Upper lobe of left lung (tissue), 6 donors: ENCODE results near the gene KIF1C. TPM values are rescaled to one million over a fixed set of nuclear protein-coding genes. Genes with fewer than 3 reads are reported as not detected.
A peak's percentile ranks its signal among the peaks of the same experiment; 100 is the strongest.

Experiments used
- ATAC-seq, 2 donors: fragments of 200-7000 bp; cut with Tn5 transposase; one replicate each; pipeline ENCODE4 v1.9.1; 2022; ENCODE audit warnings: mild to moderate bottlenecking in 2 of 2, moderate library complexity in 2 of 2; ENCODE audit not compliant: low FRiP score in 2 of 2
- DNase-seq, 2 donors: peaks; one replicate each; pipeline ENCODE4 v3.0.0-alpha.2; 2019 to 2020
- H3K27ac ChIP-seq, 4 donors: fragments of 200-600 bp; sonication (generic); one replicate each; pipeline ENCODE4 v1.5.1; 2016 to 2019
- H3K27me3 ChIP-seq, 4 donors: fragments of 200-600 bp; sonication (generic); one replicate each; pipeline ENCODE4 v1.5.1; 2017 to 2019
- H3K36me3 ChIP-seq, 4 donors: fragments of 200-600 bp; sonication (generic); one replicate each; pipeline ENCODE4 v1.5.1; 2016 to 2019
- H3K4me1 ChIP-seq, 4 donors: fragments of 200-600 bp; sonication (generic); one replicate each; pipeline ENCODE4 v1.5.1; 2018 to 2019
- H3K4me3 ChIP-seq, 4 donors: fragments of 200-600 bp; sonication (generic); one replicate each; pipeline ENCODE4 v1.5.1; 2017 to 2019; ENCODE audit warnings: mild to moderate bottlenecking in 2 of 4, moderate library complexity in 1 of 4
- H3K9me3 ChIP-seq, 4 donors: fragments of 200-600 bp; sonication (generic); one replicate each; pipeline ENCODE4 v1.5.1; 2018 to 2019
- EP300 ChIP-seq, 4 donors: sonication (generic); formaldehyde crosslinking; IDR thresholded peaks; one replicate each; pipeline ENCODE4 v1.5.1; 2017; ENCODE audit warnings: antibody characterized with exemption in 4 of 4, control low read depth in 2 of 4
- POLR2A ChIP-seq, 4 donors: fragments of 450-650 bp; IDR thresholded peaks; one replicate each; pipeline ENCODE4 v1.5.1; 2016 to 2017; ENCODE audit warnings: antibody characterized with exemption in 4 of 4, mild to moderate bottlenecking in 2 of 4
- POLR2AphosphoS5 ChIP-seq, 2 donors: sonication (generic); formaldehyde crosslinking; IDR thresholded peaks; one replicate each; pipeline ENCODE4 v1.5.1; 2017; ENCODE audit warnings: antibody characterized with exemption in 2 of 2
- WGBS, 2 donors: methylation state at CpG; one replicate each; pipeline ENCODE4 v1.1.5; 2017 to 2018; 5-methylcytosine and 5-hydroxymethylcytosine counted together
- total RNA-seq, 6 donors: library from RNA; depleted of rRNA in 4 of 6; stranded (reverse); fragments of >200 nt in 4 of 6; gene quantifications; one replicate each; pipeline versions ENCODE4 v1.1.0 to v1.2.1, GENCODE V29; 2016 to 2021
- TF ChIP-seq, protein P1 (sequence below), 6 experiments: fragments of 450-650 bp in 4 of 6; fragments of 200-600 bp in 2 of 6; sonication (generic) in 2 of 6; IDR thresholded peaks; one replicate each; pipeline ENCODE4 v1.5.1; 2016 to 2019; ENCODE audit warnings: antibody characterized with exemption in 6 of 6
- donor health status: DM: no; HTN: no; CAD: no; lungs with moderate emphysema.
- donor health status: DM: no; HTN: yes; CAD: no; lungs with severe emphysema.

The KIF1C gene
- total RNA-seq, 6 donors from 2014 or later: 130 to 270 (median 206) TPM

DNA sequence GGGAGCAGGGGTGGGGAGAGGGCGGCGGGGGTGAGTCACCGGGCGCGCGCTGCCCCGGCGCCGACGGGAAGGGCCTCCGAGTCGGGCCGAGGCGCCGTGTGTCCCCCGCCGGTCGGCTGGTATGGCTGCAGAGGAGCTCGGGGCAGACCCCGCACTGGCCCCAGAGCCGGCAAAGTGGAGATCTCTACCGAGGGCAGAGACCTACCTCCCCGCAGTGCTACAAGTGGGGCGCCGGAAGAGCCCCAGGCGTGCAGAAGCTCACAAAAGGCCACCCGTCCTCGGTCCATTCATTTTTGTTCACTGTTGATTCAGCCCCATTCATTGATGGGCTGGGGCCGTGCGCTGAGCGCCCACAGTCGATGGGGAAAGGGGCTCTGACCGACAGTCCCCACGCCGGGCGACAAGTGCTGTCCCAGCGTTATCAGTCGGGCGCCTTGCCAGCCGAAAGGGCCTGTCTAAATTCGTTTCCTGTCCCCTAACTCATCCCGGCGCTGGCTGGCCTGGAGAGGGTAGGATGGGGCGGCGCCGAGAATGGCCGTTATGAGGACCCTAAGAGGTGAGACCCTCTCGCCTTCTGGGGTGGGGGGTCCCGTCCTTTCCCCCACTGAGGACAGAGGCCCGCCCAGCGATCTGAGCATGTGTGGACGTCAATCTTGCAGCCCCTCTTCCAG is 47.5 kb upstream of the KIF1C start:
- DNase-seq: peak; percentile 59 to 93
- ATAC-seq: peak; percentile 19 to 58
- Histone ChIP-seq H3K9me3 (no peaks in the 10 kb centered on the region), H3K36me3 (peaks cover 0 to 13% (median 10%) of the 10 kb centered on the region in 4 donors), H3K27me3 (no peaks in the 10 kb centered on the region), H3K4me1 (peaks cover 27 to 39% (median 34%) of the 10 kb centered on the region in 4 donors), H3K4me3 (peak overlapping the region; percentile 49 to 100 (median 96)), H3K27ac (peak overlapping the region; percentile 97 to 100 (median 98))
- 3 to 17% methylated on average over 7 to 38 of the region's 52 CpGs for WGBS, 2 donors
- TF ChIP-seq, protein P1, sequence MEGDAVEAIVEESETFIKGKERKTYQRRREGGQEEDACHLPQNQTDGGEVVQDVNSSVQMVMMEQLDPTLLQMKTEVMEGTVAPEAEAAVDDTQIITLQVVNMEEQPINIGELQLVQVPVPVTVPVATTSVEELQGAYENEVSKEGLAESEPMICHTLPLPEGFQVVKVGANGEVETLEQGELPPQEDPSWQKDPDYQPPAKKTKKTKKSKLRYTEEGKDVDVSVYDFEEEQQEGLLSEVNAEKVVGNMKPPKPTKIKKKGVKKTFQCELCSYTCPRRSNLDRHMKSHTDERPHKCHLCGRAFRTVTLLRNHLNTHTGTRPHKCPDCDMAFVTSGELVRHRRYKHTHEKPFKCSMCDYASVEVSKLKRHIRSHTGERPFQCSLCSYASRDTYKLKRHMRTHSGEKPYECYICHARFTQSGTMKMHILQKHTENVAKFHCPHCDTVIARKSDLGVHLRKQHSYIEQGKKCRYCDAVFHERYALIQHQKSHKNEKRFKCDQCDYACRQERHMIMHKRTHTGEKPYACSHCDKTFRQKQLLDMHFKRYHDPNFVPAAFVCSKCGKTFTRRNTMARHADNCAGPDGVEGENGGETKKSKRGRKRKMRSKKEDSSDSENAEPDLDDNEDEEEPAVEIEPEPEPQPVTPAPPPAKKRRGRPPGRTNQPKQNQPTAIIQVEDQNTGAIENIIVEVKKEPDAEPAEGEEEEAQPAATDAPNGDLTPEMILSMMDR (IDR thresholded peaks at IDR 0.05): no peak
- TF ChIP-seq POLR2AphosphoS5 (IDR thresholded peaks at IDR 0.05) (no peak), EP300 (IDR thresholded peaks at IDR 0.05) (no peak), POLR2A (IDR thresholded peaks at IDR 0.05) (no peak)

DNA sequence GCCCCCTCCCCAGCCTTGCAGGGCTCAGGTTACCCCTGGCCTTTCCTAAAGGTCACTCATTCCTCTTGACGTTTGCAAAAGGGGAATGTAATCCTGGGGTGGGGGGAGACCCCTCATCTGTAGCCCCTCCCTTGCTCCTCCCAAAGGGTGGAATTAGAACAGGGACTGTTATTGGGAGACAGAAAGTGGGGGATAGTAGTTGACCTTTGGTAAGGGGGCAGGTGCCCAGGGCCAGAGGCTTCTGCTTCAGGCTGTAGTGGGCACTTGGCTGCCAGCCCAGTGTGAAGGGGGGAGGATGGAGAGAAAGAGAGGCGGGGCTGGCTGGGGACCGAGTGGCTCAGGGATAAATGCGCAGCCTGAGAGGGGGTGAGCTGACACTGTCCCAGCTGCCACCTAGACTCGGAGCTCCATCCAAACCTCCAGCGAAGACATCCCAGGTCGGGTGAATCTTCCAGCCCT is 47.0 kb upstream of the KIF1C start, which contains the start of gene ENO3:
TSS of gene ENO3 (plus strand) at position 374 of the 459 bp plus-strand sequence. CDS start 711 bp downstream, outside the sequence.
- H3K4me1 ChIP-seq: peaks cover 22 to 34% (median 28%) of the 10 kb centered on the region in 4 donors
- no peaks in the 10 kb centered on the region for H3K27me3 ChIP-seq
- H3K9me3 ChIP-seq: no peaks in the 10 kb centered on the region
- H3K36me3 ChIP-seq: peaks cover 0 to 8% (median 5%) of the 10 kb centered on the region in 4 donors
- peak within 1 kb of the TSS; percentile 97 to 100 (median 98) for H3K27ac ChIP-seq
- WGBS, 2 donors: 32 to 37% methylated on average over 7 of the region's 7 CpGs
- peak within 1 kb of the TSS; percentile 49 to 100 (median 96) for H3K4me3 ChIP-seq
- ATAC-seq (no peak), DNase-seq (no peak)
- TF ChIP-seq, protein P1 (IDR thresholded peaks at IDR 0.05): no peak
- TF ChIP-seq POLR2A (IDR thresholded peaks at IDR 0.05) (no peak), POLR2AphosphoS5 (IDR thresholded peaks at IDR 0.05) (no peak), EP300 (IDR thresholded peaks at IDR 0.05) (no peak)

DNA sequence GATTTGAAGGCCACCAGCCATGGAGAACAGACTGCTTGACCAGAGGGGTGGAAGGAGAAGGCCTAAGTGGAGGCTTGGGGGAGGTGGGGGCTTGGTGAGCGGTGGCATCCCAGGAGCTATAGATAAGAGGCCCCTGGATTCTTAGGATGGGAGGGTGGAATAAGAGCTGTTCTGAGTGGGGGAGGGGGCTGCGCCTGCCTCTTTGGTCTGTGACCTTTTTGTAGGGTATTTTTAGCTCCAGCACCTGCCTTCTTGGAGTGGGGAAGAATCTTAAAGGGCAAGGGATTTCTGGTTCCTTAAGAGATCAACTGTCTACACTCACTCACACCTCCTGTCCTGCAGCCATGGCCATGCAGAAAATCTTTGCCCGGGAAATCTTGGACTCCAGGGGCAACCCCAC is 46.3 kb upstream of the KIF1C start:
- Histone ChIP-seq H3K27ac (peak overlapping the region in 1 of 4 donors; percentile 99), H3K9me3 (no peaks in the 10 kb centered on the region), H3K4me3 (no peak overlapping the region), H3K27me3 (no peaks in the 10 kb centered on the region), H3K4me1 (peaks cover 15 to 27% (median 21%) of the 10 kb centered on the region in 4 donors), H3K36me3 (peaks cover 0 to under 1% (median 0%) of the 10 kb centered on the region in 4 donors)
- 90 to 100% methylated on average over 2 to 3 of the region's 3 CpGs for WGBS, 2 donors
- ATAC-seq (no peak), DNase-seq (no peak)
- TF ChIP-seq POLR2AphosphoS5 (IDR thresholded peaks at IDR 0.05) (no peak), POLR2A (IDR thresholded peaks at IDR 0.05) (no peak), EP300 (IDR thresholded peaks at IDR 0.05) (no peak)
- TF ChIP-seq, protein P1 (IDR thresholded peaks at IDR 0.05): no peak

DNA sequence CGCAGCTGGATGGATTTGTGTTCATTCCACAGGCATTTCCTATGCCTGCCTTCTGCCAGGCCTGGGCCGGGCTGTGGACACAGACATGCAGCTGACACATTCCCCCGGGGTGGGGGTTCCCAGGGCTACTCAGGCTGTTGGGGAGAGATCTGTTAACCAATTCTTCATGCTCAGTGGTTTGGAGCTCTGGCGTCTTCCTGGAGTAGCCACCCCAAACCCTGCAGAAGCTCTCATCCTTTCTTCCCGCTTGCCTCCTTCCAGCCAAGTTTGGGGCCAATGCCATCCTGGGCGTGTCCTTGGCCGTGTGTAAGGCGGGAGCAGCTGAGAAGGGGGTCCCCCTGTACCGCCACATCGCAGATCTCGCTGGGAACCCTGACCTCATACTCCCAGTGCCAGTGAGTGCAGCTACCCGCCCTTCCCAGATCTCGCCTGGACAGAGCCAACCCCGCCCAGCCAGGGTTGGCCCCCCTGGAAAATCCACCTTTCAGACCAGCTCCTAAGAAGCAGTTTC is 44.2 kb upstream of the KIF1C start:
- WGBS, 2 donors: 67 to 81% methylated on average over 3 to 13 of the region's 14 CpGs
- H3K9me3 ChIP-seq: no peaks in the 10 kb centered on the region
- H3K27ac ChIP-seq: peak overlapping the region in 2 of 4 donors; percentile 19 to 35

More for the DNA sequence above, 44.2 kb upstream of the KIF1C start:
- TF ChIP-seq, protein P1 (IDR thresholded peaks at IDR 0.05): no peak
- TF ChIP-seq POLR2A (IDR thresholded peaks at IDR 0.05) (no peak), POLR2AphosphoS5 (IDR thresholded peaks at IDR 0.05) (no peak), EP300 (IDR thresholded peaks at IDR 0.05) (no peak)
- DNase-seq: no peak
- H3K4me1 ChIP-seq: peaks cover 9 to 21% (median 15%) of the 10 kb centered on the region in 4 donors
- no peak overlapping the region for H3K4me3 ChIP-seq
- no peak for ATAC-seq
- peaks cover 0 to 6% (median 2%) of the 10 kb centered on the region in 4 donors for H3K36me3 ChIP-seq
- H3K27me3 ChIP-seq: no peaks in the 10 kb centered on the region
